Endothelial cell of umbilical vein (primary cell): ENCODE results near the gene CHCHD2. TPM values are rescaled to one million over a fixed set of nuclear protein-coding genes. Genes with fewer than 3 reads are reported as not detected.

Experiments used
- BruUV-seq: library from RNA; stranded (reverse); fragments of 400-500 nt; replicated peaks from 2 replicates; lab custom pipeline; 2021; lab: Mats Ljungman, UMichigan
- CTCF ChIA-PET: fragments of 300-600, 350-600 bp; sonication (Branson Sonifier 250); formaldehyde crosslinking; loops from one replicate; lab custom pipeline; 2021; ENCODE audit warnings: antibody characterized with exemption, inconsistent platforms; lab: Charles Lee
- POLR2A ChIA-PET: fragments of 300-600, 350-600 bp; sonication (Branson Sonifier 250); formaldehyde crosslinking; loops from one replicate; lab custom pipeline; 2021; ENCODE audit warnings: antibody characterized with exemption, inconsistent platforms; lab: Charles Lee
- DNase-seq: peaks from one replicate; pipeline ENCODE4 v3.0.0-alpha.2; 2011; ENCODE audit warnings: low read depth, low spot score
- FAIRE-seq: peaks from 2 replicates; lab custom pipeline; 2011; peaks lifted over from hg19 to GRCh38; lab: Jason Lieb, UNC
- H2AFZ ChIP-seq: 2 replicates; pipeline ENCODE4 v1.6.0; 2012; ENCODE audit warnings: low read depth, low read length, control low read depth, inconsistent platforms
- H3K27ac ChIP-seq: 2 replicates; pipeline ENCODE4 v1.5.1; 2011; ENCODE audit warnings: low read depth, mild to moderate bottlenecking, control low read depth, low read length, moderate library complexity; ENCODE audit not compliant: insufficient read depth
- H3K27me3 ChIP-seq, 2 experiments: 2 replicates each; pipeline versions ENCODE4 v1.6.0 to v1.6.1; 2011; ENCODE audit warnings: low read length in 2 of 2, mixed read lengths in 1 of 2; ENCODE audit not compliant: control insufficient read depth in 2 of 2, insufficient read depth in 2 of 2
- H3K36me3 ChIP-seq, 2 experiments: 2 replicates in 1 of 2; 3 replicates in 1 of 2; pipeline ENCODE4 v1.5.1; 2011; ENCODE audit warnings: low read length in 2 of 2, mild to moderate bottlenecking in 1 of 2, moderate library complexity in 1 of 2; ENCODE audit not compliant: control insufficient read depth in 2 of 2, insufficient read depth in 2 of 2; ENCODE audit errors: extremely low read depth in 1 of 2
- H3K4me1 ChIP-seq: 3 replicates; pipeline ENCODE4 v1.5.1; 2011; ENCODE audit warnings: mild to moderate bottlenecking, low read length; ENCODE audit not compliant: control insufficient read depth, insufficient read depth; ENCODE audit errors: extremely low read depth
- H3K4me2 ChIP-seq: 2 replicates; pipeline ENCODE4 v1.6.1; 2011; ENCODE audit warnings: low read length, control low read depth, mixed read lengths; ENCODE audit not compliant: insufficient read depth
- H3K4me3 ChIP-seq, 3 experiments: fragments of 200-600 bp in 1 of 3; sonication (generic), shearing (Covaris generic) in 1 of 3; replicated peaks in 1 of 3; 2 replicates each; pipeline ENCODE4 v1.5.1; 2011 to 2016; ENCODE audit warnings: control low read depth in 3 of 3, low read length in 3 of 3, mild to moderate bottlenecking in 2 of 3, inconsistent platforms in 1 of 3, low read depth in 1 of 3, moderate library complexity in 1 of 3; ENCODE audit not compliant: insufficient read depth in 1 of 3
- H3K79me2 ChIP-seq: 2 replicates; pipeline ENCODE4 v1.6.0; 2012; ENCODE audit warnings: low read length, inconsistent platforms; ENCODE audit not compliant: control insufficient read depth, insufficient read depth
- H3K9ac ChIP-seq: replicated peaks from 2 replicates; pipeline ENCODE3; 2011; ENCODE audit warnings: low read length, control low read depth; ENCODE audit not compliant: insufficient read depth; ENCODE audit errors: extremely low read depth
- H3K9me1 ChIP-seq: replicated peaks from 3 replicates; pipeline ENCODE4 v1.6.0; 2011; ENCODE audit warnings: mild to moderate bottlenecking, low read length; ENCODE audit not compliant: control insufficient read depth, insufficient read depth; ENCODE audit errors: extremely low read depth
- H3K9me3 ChIP-seq: replicated peaks from 2 replicates; pipeline ENCODE4 v1.5.1; 2012; ENCODE audit warnings: low read length, inconsistent platforms; ENCODE audit not compliant: control insufficient read depth, insufficient read depth
- H4K20me1 ChIP-seq: replicated peaks from 2 replicates; pipeline ENCODE3; 2011; ENCODE audit warnings: mild to moderate bottlenecking, low read length; ENCODE audit not compliant: control insufficient read depth, insufficient read depth; ENCODE audit errors: extremely low read depth
- EZH2 ChIP-seq: IDR thresholded peaks from 2 replicates; pipeline ENCODE4 v1.6.1; 2012; ENCODE audit warnings: borderline replicate concordance, low read depth, mild to moderate bottlenecking, moderate library complexity, low read length, inconsistent platforms; ENCODE audit not compliant: severe bottlenecking
- FOS ChIP-seq: IDR thresholded peaks from 2 replicates; pipeline ENCODE4 v1.6.1; 2011; ENCODE audit warnings: mild to moderate bottlenecking, low read length, moderate library complexity, borderline replicate concordance; ENCODE audit not compliant: insufficient read depth
- GATA2 ChIP-seq: IDR thresholded peaks from 2 replicates; pipeline ENCODE4 v1.7.0; 2011; ENCODE audit warnings: low read depth, mild to moderate bottlenecking, moderate library complexity, mixed read lengths, low read length; ENCODE audit not compliant: insufficient read length, insufficient read depth
- JUN ChIP-seq: IDR thresholded peaks from 2 replicates; pipeline ENCODE4 v1.6.1; 2011; ENCODE audit warnings: borderline replicate concordance, low read depth; ENCODE audit not compliant: insufficient read length, insufficient read depth
- MYC ChIP-seq: IDR thresholded peaks from one replicate; pipeline ENCODE4 v1.6.1; 2011; ENCODE audit warnings: mild to moderate bottlenecking, low read depth, low read length
- POLR2A ChIP-seq: IDR thresholded peaks from 2 replicates; pipeline ENCODE4 v1.6.1; 2012; ENCODE audit warnings: low read depth, mild to moderate bottlenecking, control low read depth, low read length
- POLR2AphosphoS5 ChIP-seq: IDR thresholded peaks from 2 replicates; pipeline ENCODE4 v1.6.1; 2012; ENCODE audit warnings: low read depth, mild to moderate bottlenecking, control low read depth, low read length, moderate library complexity; ENCODE audit not compliant: insufficient read depth
- dilution Hi-C: fragments of 300-500 bp; cut with MboI; formaldehyde crosslinking; loops from one replicate; pipeline ENCODE4 v1.15.0; 2019; ENCODE audit warnings: low sequenced_read_pairs; ENCODE audit not compliant: extremely low pct_ligation_motif_present
- intact Hi-C: fragments of 100-400 bp; cut with micrococcal nuclease; formaldehyde crosslinking; loops from one replicate; pipeline ENCODE4 v1.10.0; 2022
- polyA plus RNA-seq, 4 experiments: library from polyadenylated mRNA; depleted of rRNA in 3 of 4; stranded (reverse) in 3 of 4; unstranded in 1 of 4; fragments of >200 nt; gene quantifications; 2 replicates each; pipeline versions ENCODE4 v1.2.1 to v1.2.3, GENCODE V29; 2011 to 2012; ENCODE audit warnings: missing spikeins in 1 of 4
- total RNA-seq: library from RNA; stranded (reverse); gene quantifications from 2 replicates; pipeline ENCODE4 v1.2.3, GENCODE V29; 2021
- TF ChIP-seq, protein P1 (sequence below): IDR thresholded peaks from 2 replicates; pipeline ENCODE4 v1.6.1; 2011; ENCODE audit not compliant: insufficient read depth, insufficient read length
- TF ChIP-seq, protein P2 (sequence below), 2 donors: IDR thresholded peaks; 1 replicate in 1 of 2; 2 replicates in 1 of 2; pipeline ENCODE4 v1.5.1; 2011; ENCODE audit warnings: low read length in 2 of 2, mild to moderate bottlenecking in 2 of 2, moderate library complexity in 2 of 2, control low read depth in 1 of 2, inconsistent platforms in 1 of 2, low read depth in 1 of 2; ENCODE audit not compliant: insufficient read depth in 1 of 2; ENCODE audit errors: extremely low read depth in 1 of 2

CHCHD2 gene
- total and polyA plus RNA-seq, 2 donors (not counting 3 experiments of a cell fraction or from before 2014, with no cell fraction given) = 368 to 616 TPM

DNA sequence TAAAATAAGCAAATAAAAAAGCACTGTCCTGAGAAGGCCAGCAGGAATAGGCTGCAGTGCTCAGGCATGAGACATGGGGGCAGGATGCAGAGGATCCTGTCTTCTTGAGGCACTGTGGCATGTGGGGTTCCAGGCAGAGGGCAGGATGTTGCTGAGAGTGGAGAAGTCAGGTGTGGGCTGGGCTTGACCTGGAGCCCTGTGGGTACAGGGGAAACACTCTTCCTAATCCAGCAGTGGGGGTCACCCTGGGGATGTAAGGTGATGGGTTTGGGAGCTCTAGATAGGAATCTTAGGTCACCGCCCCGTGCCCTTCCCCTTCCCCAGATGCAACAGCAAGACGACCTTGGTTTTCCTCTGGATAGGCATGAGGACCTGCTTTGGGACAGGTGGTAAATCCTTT lies 28.6 kb downstream of the CHCHD2 start:
- H3K9me1 ChIP-seq = no peaks in the 10 kb centered on the region
- CTCF ChIA-PET = interaction anchor here (0.6 to 3.1 kb wide), 6 partner anchors 11 to 173 kb away, joined by 3 to 49 read pairs (median 4); partner anchors contain the start of genes PHKG1 and SUMF2
- DNase-seq (no peak), FAIRE-seq (no peak)
- H4K20me1 ChIP-seq = no peaks in the 10 kb centered on the region
- H3K27ac ChIP-seq = no peak overlapping the region
- H3K36me3 ChIP-seq = peaks cover 0 to 3% of the 10 kb centered on the region in 2 experiments
- TF ChIP-seq, protein P1, sequence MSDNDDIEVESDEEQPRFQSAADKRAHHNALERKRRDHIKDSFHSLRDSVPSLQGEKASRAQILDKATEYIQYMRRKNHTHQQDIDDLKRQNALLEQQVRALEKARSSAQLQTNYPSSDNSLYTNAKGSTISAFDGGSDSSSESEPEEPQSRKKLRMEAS = no peak
- TF ChIP-seq POLR2AphosphoS5 (no peak), GATA2 (no peak), MYC (no peak), FOS (no peak), JUN (no peak), POLR2A (no peak), EZH2 (no peak)
- TF ChIP-seq, protein P2, sequence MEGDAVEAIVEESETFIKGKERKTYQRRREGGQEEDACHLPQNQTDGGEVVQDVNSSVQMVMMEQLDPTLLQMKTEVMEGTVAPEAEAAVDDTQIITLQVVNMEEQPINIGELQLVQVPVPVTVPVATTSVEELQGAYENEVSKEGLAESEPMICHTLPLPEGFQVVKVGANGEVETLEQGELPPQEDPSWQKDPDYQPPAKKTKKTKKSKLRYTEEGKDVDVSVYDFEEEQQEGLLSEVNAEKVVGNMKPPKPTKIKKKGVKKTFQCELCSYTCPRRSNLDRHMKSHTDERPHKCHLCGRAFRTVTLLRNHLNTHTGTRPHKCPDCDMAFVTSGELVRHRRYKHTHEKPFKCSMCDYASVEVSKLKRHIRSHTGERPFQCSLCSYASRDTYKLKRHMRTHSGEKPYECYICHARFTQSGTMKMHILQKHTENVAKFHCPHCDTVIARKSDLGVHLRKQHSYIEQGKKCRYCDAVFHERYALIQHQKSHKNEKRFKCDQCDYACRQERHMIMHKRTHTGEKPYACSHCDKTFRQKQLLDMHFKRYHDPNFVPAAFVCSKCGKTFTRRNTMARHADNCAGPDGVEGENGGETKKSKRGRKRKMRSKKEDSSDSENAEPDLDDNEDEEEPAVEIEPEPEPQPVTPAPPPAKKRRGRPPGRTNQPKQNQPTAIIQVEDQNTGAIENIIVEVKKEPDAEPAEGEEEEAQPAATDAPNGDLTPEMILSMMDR (IDR thresholded peaks at IDR 0.05; ENCODE audit: extremely low read depth in 1 of 2, insufficient read depth in 1 of 2, low read depth in 1 of 2, low read length in 2 of 2) = no peak
- H3K4me2 ChIP-seq = no peak overlapping the region
- no peak overlapping the region for H3K4me3 ChIP-seq
- BruUV-seq = no TSS peak
- no peak overlapping the region for H3K9ac ChIP-seq
- intact Hi-C loops = loop anchor here (2.0 kb wide), 2 partner anchors 15 to 29 kb away; partner anchors contain the start of genes CHCHD2 and PHKG1
- POLR2A ChIA-PET = no interaction called here
- dilution Hi-C loops = no loop called here
- H2AFZ ChIP-seq = no peak overlapping the region
- no peaks in the 10 kb centered on the region for H3K27me3 ChIP-seq
- no peaks in the 10 kb centered on the region for H3K79me2 ChIP-seq
- peaks cover 26% of the 10 kb centered on the region for H3K4me1 ChIP-seq
- H3K9me3 ChIP-seq = no peaks in the 10 kb centered on the region
